GM18870 (cell line): ENCODE data around the gene TRPC4.
"Not testable (repeated sequence)": the region's sequence is repeated elsewhere in the genome, so short reads cannot be mapped to it uniquely, and the experiment has no call there.

Experiments
- ATAC-seq: cut with Tn5 transposase; IDR thresholded peaks from one replicate; pipeline ENCODE4 v1.9.1; 2021; ENCODE audit warnings: moderate library complexity; ENCODE audit not compliant: unreplicated experiment

TRPC4 gene

DNA sequence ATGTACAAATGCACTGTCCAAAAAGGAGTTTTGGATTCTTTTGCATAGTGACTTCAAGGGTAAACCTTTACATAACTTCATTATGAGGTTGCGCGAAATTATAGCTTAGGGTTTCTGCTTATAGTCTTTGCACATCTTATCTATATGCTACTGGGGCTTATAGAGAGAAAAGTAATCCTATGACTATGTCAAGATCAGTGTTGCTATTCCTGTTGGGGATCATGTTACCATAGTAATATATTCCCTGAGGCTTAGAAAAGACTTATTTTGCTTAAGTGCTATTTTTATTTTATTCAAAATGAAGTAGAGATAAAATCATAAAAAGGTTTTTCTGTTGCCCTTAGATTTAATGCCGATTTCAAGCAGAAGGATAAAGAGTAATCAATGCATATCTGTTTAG, 256.3 kb downstream of the TRPC4 start:
- no peak for ATAC-seq

DNA sequence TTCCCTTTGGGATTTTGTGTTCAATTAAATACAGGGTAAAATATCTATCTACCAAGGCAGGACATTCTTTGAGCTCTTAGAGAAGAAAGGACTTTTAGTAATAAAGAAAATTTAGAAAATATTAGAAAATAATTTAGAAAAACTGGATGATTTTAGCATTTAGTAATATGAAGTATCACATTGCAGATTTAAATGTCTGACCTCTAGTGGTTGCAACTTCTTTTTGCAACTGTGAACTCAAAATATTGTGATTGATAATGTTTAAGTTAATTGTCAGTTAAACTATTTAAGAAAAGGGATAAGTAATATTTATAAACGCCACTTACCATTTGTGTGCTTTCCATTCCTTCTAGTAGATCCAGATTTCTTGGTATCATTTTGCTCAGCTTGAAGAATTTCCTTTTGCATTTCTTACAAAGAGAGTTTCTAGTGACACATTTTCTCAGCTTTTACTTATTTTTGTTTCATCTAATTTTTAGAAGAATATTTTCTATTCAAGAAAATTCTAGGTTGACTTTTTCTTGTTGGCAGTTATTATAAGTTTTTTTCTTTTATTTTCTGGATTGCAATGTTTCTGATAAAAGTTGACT, 260.7 kb downstream of the TRPC4 start:
- ATAC-seq: no peak

DNA sequence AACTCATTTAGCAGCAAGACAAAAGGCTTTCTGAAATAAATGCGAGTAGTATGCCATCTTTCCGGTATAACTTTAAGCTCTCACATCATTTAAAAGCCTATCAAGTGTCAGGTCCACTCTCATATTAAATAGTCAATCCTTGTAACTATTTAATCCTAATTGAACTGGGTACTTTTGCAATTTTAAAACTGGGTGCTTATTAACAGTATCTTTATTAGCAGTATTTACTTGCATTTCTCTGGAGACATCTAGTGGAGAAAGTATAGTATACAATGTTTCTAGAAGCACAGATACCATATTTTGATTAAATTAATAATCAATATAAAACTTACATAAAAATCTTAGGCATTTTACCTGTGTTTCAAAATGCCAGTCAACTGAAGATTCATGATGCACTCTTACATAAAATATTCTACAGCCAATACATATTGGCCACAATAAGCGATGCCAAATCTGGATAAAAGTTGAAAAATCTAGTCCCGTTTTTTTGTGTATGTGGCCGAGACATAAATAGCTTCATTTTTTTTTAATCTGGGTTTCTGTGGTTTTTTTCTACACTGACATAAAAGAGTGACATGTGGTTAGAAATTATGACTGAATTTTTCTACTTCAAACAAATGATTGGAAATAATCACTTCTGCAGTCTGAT, 266.7 kb downstream of the TRPC4 start:
- ATAC-seq: no peak

- no peak for ATAC-seq
These were observed 267.7 kb downstream of the TRPC4 start for GRCh38 chr13:37601648-37602440.

GRCh38 chr13:37599519-37599918, 270.1 kb downstream of the TRPC4 start:
- ATAC-seq: no peak

DNA sequence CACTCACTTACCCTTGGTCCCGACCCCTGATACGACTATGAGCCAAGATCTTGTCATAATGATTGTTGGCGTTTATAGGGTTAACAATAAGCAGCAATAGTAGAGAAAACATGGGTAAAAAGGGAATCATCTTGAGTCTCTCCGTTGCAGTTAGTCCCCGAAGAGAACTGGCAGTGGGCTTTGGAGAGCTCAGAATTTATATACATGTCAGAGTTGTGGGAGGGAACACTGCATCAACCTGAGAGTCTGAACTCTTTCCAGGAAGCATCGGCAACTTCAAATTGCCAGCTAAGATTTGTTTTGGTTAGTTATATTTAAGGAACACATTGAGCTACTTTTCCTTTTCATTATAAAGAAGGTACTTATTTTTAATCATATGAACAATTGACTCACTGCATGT, 271.0 kb downstream of the TRPC4 start, which contains the start of gene POSTN:
POSTN (minus strand) TSS at position 172 of the 400 bp plus-strand sequence; CDS start at position 130, 42 bp downstream.
- ATAC-seq: no peak

DNA sequence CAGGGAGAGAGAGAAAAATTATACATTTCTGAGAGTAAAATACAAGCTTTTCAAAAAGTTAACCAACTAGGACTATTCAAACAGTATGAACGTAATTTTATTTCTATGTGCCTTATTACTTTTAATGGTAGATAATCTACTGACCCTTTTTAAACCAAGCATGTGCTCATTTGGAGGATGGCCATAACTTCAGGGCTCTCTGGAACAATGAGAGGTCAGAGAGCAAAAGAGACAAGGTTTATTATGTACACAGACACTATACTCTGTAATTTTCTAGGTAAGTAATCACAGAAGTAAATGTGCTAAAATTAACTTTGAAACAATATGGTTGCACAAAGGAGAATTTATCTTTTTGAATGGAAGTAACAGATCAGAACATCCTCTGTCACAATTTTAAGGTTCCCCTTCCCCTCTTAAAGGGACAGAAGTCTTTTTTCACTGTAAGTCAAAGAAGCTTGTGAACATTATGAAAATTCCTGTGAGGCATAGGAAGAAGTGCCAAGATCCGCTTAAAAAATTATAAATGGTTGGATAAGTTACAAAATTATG, 272.0 kb downstream of the TRPC4 start:
- no peak for ATAC-seq

GRCh38 chr13:37596805-37597204, 272.8 kb downstream of the TRPC4 start:
- no peak for ATAC-seq

DNA sequence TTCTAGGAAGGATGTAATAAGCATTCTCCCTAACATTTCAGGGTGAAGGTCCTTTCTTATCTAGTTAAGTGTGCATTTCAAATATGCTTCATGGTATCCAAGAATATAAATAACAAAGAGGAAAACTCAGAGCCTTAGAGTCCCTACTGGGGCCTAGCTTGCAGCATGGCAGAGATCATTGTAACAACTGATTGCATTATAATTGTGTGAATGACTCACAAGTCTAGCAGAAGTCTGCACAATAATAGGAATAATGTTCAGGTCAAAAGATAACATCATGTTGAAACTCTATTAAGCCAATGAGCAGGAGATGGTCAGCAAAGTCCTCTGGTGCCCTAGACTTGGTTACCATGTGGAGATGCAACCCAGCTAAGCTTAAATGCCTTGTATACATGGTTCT, 274.4 kb downstream of the TRPC4 start:
- no peak for ATAC-seq

- no peak for ATAC-seq
These were observed 275.0 kb downstream of the TRPC4 start for GRCh38 chr13:37594550-37594949.

DNA sequence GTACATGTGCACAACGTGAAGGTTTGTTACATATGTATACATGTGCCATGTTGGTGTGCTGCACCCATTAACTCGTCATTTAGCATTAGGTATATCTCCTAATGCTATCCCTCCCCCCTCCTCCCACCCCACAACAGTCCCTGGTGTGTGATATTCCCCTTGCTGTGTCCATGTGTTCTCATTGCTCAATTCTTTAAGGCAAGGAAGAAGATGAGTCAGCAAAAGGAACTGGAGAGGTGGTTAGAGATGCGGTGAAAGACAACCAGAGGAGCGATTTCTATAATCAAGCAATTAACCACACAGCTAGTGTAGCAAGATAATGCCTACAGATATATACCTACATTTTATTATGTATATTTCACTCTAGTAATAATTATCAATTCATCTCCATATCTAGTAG, 280.2 kb downstream of the TRPC4 start:
- not testable (repeated sequence) for ATAC-seq

- ATAC-seq: no peak
These were observed 282.3 kb downstream of the TRPC4 start for GRCh38 chr13:37587236-37587635.
